MM.1S (cell line): ENCODE data around the gene KIF3C.

Experiments
- CTCF ChIP-seq: fragments of 300-600 bp; sonication (generic); IDR thresholded peaks from 2 replicates; pipeline ENCODE4 v1.5.1; 2016; ENCODE audit warnings: antibody characterized with exemption, low read length, mixed read lengths
- EZH2 ChIP-seq: fragments of 300-600 bp; sonication (generic); optimal IDR thresholded peaks from 2 replicates; pipeline ENCODE3; 2017; ENCODE audit warnings: low read depth, mild to moderate bottlenecking, antibody characterized with exemption, low read length, mixed read lengths

GRCh38 chr2:25979001-25979400 is 3.3 kb downstream of the KIF3C start:
- TF ChIP-seq CTCF (no peak), EZH2 (no peak)
